IPS DF 6.9 (cell line): ENCODE results near the gene COTL1.

ENCODE experiments used
- DNase-seq: peaks from one replicate; pipeline ENCODE4 v3.0.0-alpha.2; 2013; ENCODE audit warnings: low read depth, low spot score
- H3K27ac ChIP-seq: one replicate; pipeline ENCODE4 v1.5.1; 2013; ENCODE audit warnings: low read length, control low read depth
- H3K27me3 ChIP-seq: 2 replicates; pipeline ENCODE4 v1.6.1; 2013; ENCODE audit warnings: mild to moderate bottlenecking, low read length; ENCODE audit not compliant: control insufficient read depth, insufficient read depth
- H3K36me3 ChIP-seq: 2 replicates; pipeline ENCODE4 v1.6.1; 2013; ENCODE audit warnings: low read length; ENCODE audit not compliant: control insufficient read depth, insufficient read depth
- H3K4me1 ChIP-seq: 2 replicates; pipeline ENCODE4 v1.6.1; 2013; ENCODE audit warnings: low read length; ENCODE audit not compliant: control insufficient read depth, insufficient read depth
- H3K4me3 ChIP-seq: 2 replicates; pipeline ENCODE4 v1.5.1; 2013; ENCODE audit warnings: mild to moderate bottlenecking, low read length
- H3K9me3 ChIP-seq: 2 replicates; pipeline ENCODE4 v1.6.1; 2013; ENCODE audit warnings: low read length, inconsistent platforms; ENCODE audit not compliant: control insufficient read depth, insufficient read depth
- WGBS: extraction: QIAGEN DNeasy Blood & Tissue Kit; methylation state at CpG from one replicate; pipeline ENCODE4 v1.1.7; 2013; ENCODE audit warnings: mixed read lengths, missing lambda C conversion rate; ENCODE audit not compliant: insufficient read length, insufficient coverage; 5-methylcytosine and 5-hydroxymethylcytosine counted together

The COTL1 gene

GRCh38 chr16:84657229-84657837, 39.5 kb upstream of the COTL1 start:
- Histone ChIP-seq H3K27ac (no peak overlapping the region), H3K4me3 (no peak overlapping the region), H3K36me3 (peaks cover 29% of the 10 kb centered on the region), H3K9me3 (no peaks in the 10 kb centered on the region), H3K4me1 (no peaks in the 10 kb centered on the region; the same call in 1 of the 2 replicates), H3K27me3 (no peaks in the 10 kb centered on the region)
- DNase-seq: no peak
- WGBS: no CpG with 5 or more reads among the region's 50 CpGs

- H3K36me3 ChIP-seq: peaks cover 26% of the 10 kb centered on the region
- DNase-seq: no peak
- no peak overlapping the region for H3K4me3 ChIP-seq
- WGBS: no CpG with 5 or more reads among the region's 22 CpGs
- H3K4me1 ChIP-seq: no peaks in the 10 kb centered on the region; the same call in 1 of the 2 replicates
- H3K9me3 ChIP-seq: no peaks in the 10 kb centered on the region
- no peak overlapping the region for H3K27ac ChIP-seq
- H3K27me3 ChIP-seq: no peaks in the 10 kb centered on the region
These were observed 38.8 kb upstream of the COTL1 start for GRCh38 chr16:84656649-84657048.

GRCh38 chr16:84654998-84655397, 37.1 kb upstream of the COTL1 start:
- H3K27ac ChIP-seq: no peak overlapping the region
- H3K4me1 ChIP-seq: no peaks in the 10 kb centered on the region; the same call in 1 of the 2 replicates
- no peak overlapping the region for H3K4me3 ChIP-seq
- H3K27me3 ChIP-seq: no peaks in the 10 kb centered on the region
- WGBS: no CpG with 5 or more reads among the region's 6 CpGs
- peaks cover 21% of the 10 kb centered on the region for H3K36me3 ChIP-seq
- no peak for DNase-seq
- no peaks in the 10 kb centered on the region for H3K9me3 ChIP-seq

DNA sequence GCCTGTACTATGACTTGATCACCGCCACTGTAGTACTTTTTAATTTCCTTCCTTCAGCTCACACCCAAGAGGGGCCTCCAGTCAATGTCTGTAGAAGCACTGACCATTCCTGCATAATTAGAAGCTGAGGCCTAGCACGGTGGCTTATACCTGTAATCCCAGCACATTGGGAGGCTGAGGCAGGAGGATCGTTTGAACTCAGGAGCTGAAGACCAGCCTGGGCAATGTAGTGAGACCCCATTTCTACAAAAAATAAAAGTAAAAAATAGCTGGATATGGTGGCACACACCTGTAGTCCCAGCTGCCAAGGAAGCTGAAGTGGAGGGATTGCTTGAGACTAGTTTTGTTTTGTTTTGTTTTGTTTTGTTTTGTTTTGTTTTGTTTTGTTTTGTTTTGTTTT, 36.4 kb upstream of the COTL1 start:
- Histone ChIP-seq H3K4me1 (no peaks in the 10 kb centered on the region; the same call in 1 of the 2 replicates), H3K27me3 (no peaks in the 10 kb centered on the region), H3K36me3 (peaks cover 17% of the 10 kb centered on the region), H3K9me3 (no peaks in the 10 kb centered on the region), H3K4me3 (no peak overlapping the region), H3K27ac (no peak overlapping the region)
- DNase-seq: no peak
- WGBS: no CpG with 5 or more reads among the region's 3 CpGs

DNA sequence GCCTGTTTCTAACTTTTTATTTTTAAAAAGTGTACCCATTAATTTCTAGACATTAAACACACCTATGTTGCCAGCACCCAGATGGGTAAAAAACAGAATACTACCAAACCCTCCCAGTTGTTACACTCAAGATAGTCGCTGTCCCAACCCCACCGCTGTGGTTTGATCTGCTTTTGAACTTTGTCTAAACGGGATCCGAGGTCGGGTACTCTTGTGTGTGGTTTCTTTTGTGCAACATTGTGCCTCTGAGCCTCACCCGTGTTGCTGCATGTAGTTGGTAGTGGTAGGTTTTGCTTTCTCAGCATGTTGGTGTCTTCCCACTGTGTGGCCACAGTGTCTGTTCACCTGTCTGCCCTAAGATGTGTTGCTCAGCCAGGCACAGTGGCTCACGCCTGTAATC, 34.7 kb upstream of the COTL1 start:
- Histone ChIP-seq H3K27me3 (no peaks in the 10 kb centered on the region; the same call in 1 of the 2 replicates), H3K4me3 (no peak overlapping the region), H3K36me3 (peaks cover 16% of the 10 kb centered on the region), H3K27ac (no peak overlapping the region), H3K4me1 (peaks cover 1% of the 10 kb centered on the region; the same call in 1 of the 2 replicates), H3K9me3 (no peaks in the 10 kb centered on the region)
- no CpG with 5 or more reads among the region's 7 CpGs for WGBS
- no peak for DNase-seq

- Histone ChIP-seq H3K27me3 (no peaks in the 10 kb centered on the region; the same call in 1 of the 2 replicates), H3K4me3 (no peak overlapping the region), H3K36me3 (peaks cover 7% of the 10 kb centered on the region; the same call in 1 of the 2 replicates), H3K4me1 (0 out of 2 replicates have a peak, but pooled peaks cover 1% of the 10 kb centered on the region), H3K27ac (no peak overlapping the region), H3K9me3 (no peaks in the 10 kb centered on the region)
- no CpG with 5 or more reads among the region's 20 CpGs for WGBS
- DNase-seq: no peak
These were observed 32.4 kb upstream of the COTL1 start for GRCh38 chr16:84650062-84650991.

DNA sequence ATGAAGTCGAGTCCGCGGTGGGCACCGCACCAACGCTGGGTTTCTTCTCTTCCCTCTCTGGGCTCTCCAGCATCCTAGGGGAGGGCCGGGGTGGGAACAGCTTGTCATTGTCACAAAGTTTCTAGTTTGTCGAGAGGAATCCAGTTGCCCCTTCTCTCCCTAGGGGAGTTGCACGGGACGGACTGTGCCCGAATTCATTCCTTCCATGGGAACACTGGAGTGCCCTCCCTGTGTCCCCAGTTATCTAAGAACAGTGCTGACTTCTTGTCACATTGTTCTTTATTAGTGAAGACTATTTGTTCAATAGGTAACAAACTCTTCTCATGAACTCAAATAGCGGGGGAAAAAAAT, 31.6 kb upstream of the COTL1 start:
- Histone ChIP-seq H3K36me3 (peaks cover 7% of the 10 kb centered on the region; the same call in 1 of the 2 replicates), H3K9me3 (no peaks in the 10 kb centered on the region), H3K27me3 (no peaks in the 10 kb centered on the region; the same call in 1 of the 2 replicates), H3K4me3 (no peak overlapping the region), H3K4me1 (0 out of 2 replicates have a peak, but pooled peaks cover 1% of the 10 kb centered on the region), H3K27ac (no peak overlapping the region)
- DNase-seq: no peak
- no CpG with 5 or more reads among the region's 11 CpGs for WGBS

GRCh38 chr16:84648595-84649510, 31.0 kb upstream of the COTL1 start:
- Histone ChIP-seq H3K36me3 (peaks cover 7% of the 10 kb centered on the region; the same call in 1 of the 2 replicates), H3K9me3 (no peaks in the 10 kb centered on the region), H3K4me1 (0 out of 2 replicates have a peak, but pooled peaks cover 1% of the 10 kb centered on the region), H3K4me3 (peak overlapping the region; percentile 61; the same call in 1 of the 2 replicates), H3K27ac (no peak overlapping the region), H3K27me3 (no peaks in the 10 kb centered on the region; the same call in 1 of the 2 replicates)
- no peak for DNase-seq
- no CpG with 5 or more reads among the region's 96 CpGs for WGBS

DNA sequence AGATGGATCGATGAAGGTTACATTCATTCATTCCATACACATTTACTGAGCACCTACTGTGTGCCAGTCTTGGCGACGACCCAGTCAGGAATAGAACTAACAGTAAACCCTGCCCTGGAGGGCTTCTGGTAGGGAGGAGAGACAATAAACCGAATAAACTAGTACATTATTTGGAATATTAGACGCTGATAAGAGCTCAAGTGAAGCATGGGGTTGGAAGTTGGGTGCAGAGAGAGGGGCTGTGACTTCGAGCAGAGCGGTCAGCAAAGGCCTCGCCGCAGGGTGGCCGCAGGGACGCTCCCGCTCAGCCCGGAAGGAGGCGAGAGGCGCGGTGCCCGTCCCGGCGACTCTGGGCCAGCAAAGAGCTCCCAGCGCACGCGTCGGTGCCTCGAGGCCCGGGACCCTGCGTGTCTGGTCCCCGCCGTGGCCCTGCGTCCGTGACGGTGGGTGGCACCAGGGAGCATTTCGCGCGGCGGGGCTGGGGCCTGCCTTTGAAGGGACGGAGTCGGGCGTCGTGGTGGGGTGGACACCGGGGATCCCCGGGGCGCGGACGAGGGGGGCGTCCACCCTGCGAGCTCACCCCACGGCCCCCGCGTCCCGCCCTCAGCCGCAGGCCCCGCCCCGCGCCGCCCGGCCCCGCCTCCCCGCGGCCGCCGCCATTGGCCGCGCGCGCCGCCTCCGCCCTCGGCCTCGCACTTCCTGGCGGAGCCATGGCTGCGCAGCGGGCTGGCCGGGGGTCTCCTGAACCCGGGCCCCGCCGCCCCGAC, 30.1 kb upstream of the COTL1 start, which contains the start of gene KLHL36:
Gene KLHL36, plus strand, starts transcription at position 684 of the 767 bp plus-strand sequence. CDS start 2,357 bp downstream, outside the sequence.
- DNase-seq: no peak
- WGBS: no CpG with 5 or more reads among the region's 77 CpGs

More for the DNA sequence above, 30.1 kb upstream of the COTL1 start, which contains the start of gene KLHL36:
- Histone ChIP-seq H3K27ac (no peak within 1 kb of the TSS), H3K36me3 (peaks cover 7% of the 10 kb centered on the region; the same call in 1 of the 2 replicates), H3K27me3 (no peaks in the 10 kb centered on the region; the same call in 1 of the 2 replicates), H3K4me3 (peak within 1 kb of the TSS; percentile 61; the same call in 1 of the 2 replicates), H3K9me3 (no peaks in the 10 kb centered on the region), H3K4me1 (0 out of 2 replicates have a peak, but pooled peaks cover 3% of the 10 kb centered on the region)
